Endothelial cell of umbilical vein (primary cell): ENCODE data around the gene RFLNA. TPM values are rescaled to one million over a fixed set of nuclear protein-coding genes. Genes with fewer than 3 reads are reported as not detected.

Experiments
- BruUV-seq: library from RNA; stranded (reverse); fragments of 400-500 nt; replicated peaks from 2 replicates; lab custom pipeline; 2021; lab: Mats Ljungman, UMichigan
- CTCF ChIA-PET: fragments of 300-600, 350-600 bp; sonication (Branson Sonifier 250); formaldehyde crosslinking; loops from one replicate; lab custom pipeline; 2021; ENCODE audit warnings: antibody characterized with exemption, inconsistent platforms; lab: Charles Lee
- POLR2A ChIA-PET: fragments of 300-600, 350-600 bp; sonication (Branson Sonifier 250); formaldehyde crosslinking; loops from one replicate; lab custom pipeline; 2021; ENCODE audit warnings: antibody characterized with exemption, inconsistent platforms; lab: Charles Lee
- DNase-seq: peaks from one replicate; pipeline ENCODE4 v3.0.0-alpha.2; 2011; ENCODE audit warnings: low read depth, low spot score
- FAIRE-seq: peaks from 2 replicates; lab custom pipeline; 2011; peaks lifted over from hg19 to GRCh38; lab: Jason Lieb, UNC
- H2AFZ ChIP-seq: 2 replicates; pipeline ENCODE4 v1.6.0; 2012; ENCODE audit warnings: low read depth, low read length, control low read depth, inconsistent platforms
- H3K27ac ChIP-seq: 2 replicates; pipeline ENCODE4 v1.5.1; 2011; ENCODE audit warnings: low read depth, mild to moderate bottlenecking, control low read depth, low read length, moderate library complexity; ENCODE audit not compliant: insufficient read depth
- H3K27me3 ChIP-seq, 2 experiments: 2 replicates each; pipeline versions ENCODE4 v1.6.0 to v1.6.1; 2011; ENCODE audit warnings: low read length in 2 of 2, mixed read lengths in 1 of 2; ENCODE audit not compliant: control insufficient read depth in 2 of 2, insufficient read depth in 2 of 2
- H3K36me3 ChIP-seq, 2 experiments: 2 replicates in 1 of 2; 3 replicates in 1 of 2; pipeline ENCODE4 v1.5.1; 2011; ENCODE audit warnings: low read length in 2 of 2, mild to moderate bottlenecking in 1 of 2, moderate library complexity in 1 of 2; ENCODE audit not compliant: control insufficient read depth in 2 of 2, insufficient read depth in 2 of 2; ENCODE audit errors: extremely low read depth in 1 of 2
- H3K4me1 ChIP-seq: 3 replicates; pipeline ENCODE4 v1.5.1; 2011; ENCODE audit warnings: mild to moderate bottlenecking, low read length; ENCODE audit not compliant: control insufficient read depth, insufficient read depth; ENCODE audit errors: extremely low read depth
- H3K4me2 ChIP-seq: 2 replicates; pipeline ENCODE4 v1.6.1; 2011; ENCODE audit warnings: low read length, control low read depth, mixed read lengths; ENCODE audit not compliant: insufficient read depth
- H3K4me3 ChIP-seq, 3 experiments: fragments of 200-600 bp in 1 of 3; sonication (generic), shearing (Covaris generic) in 1 of 3; replicated peaks in 1 of 3; 2 replicates each; pipeline ENCODE4 v1.5.1; 2011 to 2016; ENCODE audit warnings: control low read depth in 3 of 3, low read length in 3 of 3, mild to moderate bottlenecking in 2 of 3, inconsistent platforms in 1 of 3, low read depth in 1 of 3, moderate library complexity in 1 of 3; ENCODE audit not compliant: insufficient read depth in 1 of 3
- H3K79me2 ChIP-seq: 2 replicates; pipeline ENCODE4 v1.6.0; 2012; ENCODE audit warnings: low read length, inconsistent platforms; ENCODE audit not compliant: control insufficient read depth, insufficient read depth
- H3K9ac ChIP-seq: replicated peaks from 2 replicates; pipeline ENCODE3; 2011; ENCODE audit warnings: low read length, control low read depth; ENCODE audit not compliant: insufficient read depth; ENCODE audit errors: extremely low read depth
- H3K9me1 ChIP-seq: replicated peaks from 3 replicates; pipeline ENCODE4 v1.6.0; 2011; ENCODE audit warnings: mild to moderate bottlenecking, low read length; ENCODE audit not compliant: control insufficient read depth, insufficient read depth; ENCODE audit errors: extremely low read depth
- H3K9me3 ChIP-seq: replicated peaks from 2 replicates; pipeline ENCODE4 v1.5.1; 2012; ENCODE audit warnings: low read length, inconsistent platforms; ENCODE audit not compliant: control insufficient read depth, insufficient read depth
- H4K20me1 ChIP-seq: replicated peaks from 2 replicates; pipeline ENCODE3; 2011; ENCODE audit warnings: mild to moderate bottlenecking, low read length; ENCODE audit not compliant: control insufficient read depth, insufficient read depth; ENCODE audit errors: extremely low read depth
- EZH2 ChIP-seq: IDR thresholded peaks from 2 replicates; pipeline ENCODE4 v1.6.1; 2012; ENCODE audit warnings: borderline replicate concordance, low read depth, mild to moderate bottlenecking, moderate library complexity, low read length, inconsistent platforms; ENCODE audit not compliant: severe bottlenecking
- FOS ChIP-seq: IDR thresholded peaks from 2 replicates; pipeline ENCODE4 v1.6.1; 2011; ENCODE audit warnings: mild to moderate bottlenecking, low read length, moderate library complexity, borderline replicate concordance; ENCODE audit not compliant: insufficient read depth
- GATA2 ChIP-seq: IDR thresholded peaks from 2 replicates; pipeline ENCODE4 v1.7.0; 2011; ENCODE audit warnings: low read depth, mild to moderate bottlenecking, moderate library complexity, mixed read lengths, low read length; ENCODE audit not compliant: insufficient read length, insufficient read depth
- JUN ChIP-seq: IDR thresholded peaks from 2 replicates; pipeline ENCODE4 v1.6.1; 2011; ENCODE audit warnings: borderline replicate concordance, low read depth; ENCODE audit not compliant: insufficient read length, insufficient read depth
- MYC ChIP-seq: IDR thresholded peaks from one replicate; pipeline ENCODE4 v1.6.1; 2011; ENCODE audit warnings: mild to moderate bottlenecking, low read depth, low read length
- POLR2A ChIP-seq: IDR thresholded peaks from 2 replicates; pipeline ENCODE4 v1.6.1; 2012; ENCODE audit warnings: low read depth, mild to moderate bottlenecking, control low read depth, low read length
- POLR2AphosphoS5 ChIP-seq: IDR thresholded peaks from 2 replicates; pipeline ENCODE4 v1.6.1; 2012; ENCODE audit warnings: low read depth, mild to moderate bottlenecking, control low read depth, low read length, moderate library complexity; ENCODE audit not compliant: insufficient read depth
- dilution Hi-C: fragments of 300-500 bp; cut with MboI; formaldehyde crosslinking; loops from one replicate; pipeline ENCODE4 v1.15.0; 2019; ENCODE audit warnings: low sequenced_read_pairs; ENCODE audit not compliant: extremely low pct_ligation_motif_present
- intact Hi-C: fragments of 100-400 bp; cut with micrococcal nuclease; formaldehyde crosslinking; loops from one replicate; pipeline ENCODE4 v1.10.0; 2022
- polyA plus RNA-seq, 4 experiments: library from polyadenylated mRNA; depleted of rRNA in 3 of 4; stranded (reverse) in 3 of 4; unstranded in 1 of 4; fragments of >200 nt; gene quantifications; 2 replicates each; pipeline versions ENCODE4 v1.2.1 to v1.2.3, GENCODE V29; 2011 to 2012; ENCODE audit warnings: missing spikeins in 1 of 4
- total RNA-seq: library from RNA; stranded (reverse); gene quantifications from 2 replicates; pipeline ENCODE4 v1.2.3, GENCODE V29; 2021
- TF ChIP-seq, protein P1 (sequence below): IDR thresholded peaks from 2 replicates; pipeline ENCODE4 v1.6.1; 2011; ENCODE audit not compliant: insufficient read depth, insufficient read length
- TF ChIP-seq, protein P2 (sequence below), 2 donors: IDR thresholded peaks; 1 replicate in 1 of 2; 2 replicates in 1 of 2; pipeline ENCODE4 v1.5.1; 2011; ENCODE audit warnings: low read length in 2 of 2, mild to moderate bottlenecking in 2 of 2, moderate library complexity in 2 of 2, control low read depth in 1 of 2, inconsistent platforms in 1 of 2, low read depth in 1 of 2; ENCODE audit not compliant: insufficient read depth in 1 of 2; ENCODE audit errors: extremely low read depth in 1 of 2

The RFLNA gene
- total and polyA plus RNA-seq, 2 donors (not counting 3 experiments of a cell fraction or from before 2014, with no cell fraction given) = 19.7 to 24.5 TPM

DNA sequence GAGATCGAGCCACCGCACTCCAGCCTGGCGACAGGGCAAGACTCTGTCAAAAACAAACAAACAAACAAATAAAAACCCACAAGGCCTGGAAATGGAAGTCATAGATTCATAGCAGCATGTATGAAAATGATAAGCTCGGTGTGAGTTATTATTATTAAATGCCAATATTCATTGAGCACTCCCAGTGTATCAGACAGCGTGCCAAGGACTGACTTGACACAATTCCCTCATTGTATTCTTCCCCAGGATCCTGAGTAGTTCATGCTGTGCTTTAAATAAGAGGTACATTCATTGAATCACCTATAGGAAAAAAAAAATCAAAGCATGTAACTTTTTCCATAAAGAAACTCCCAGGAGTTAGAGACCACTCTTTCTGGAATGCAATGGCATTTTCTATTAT lies 12.6 kb upstream of the RFLNA start:
- H3K4me3 ChIP-seq = no peak overlapping the region
- BruUV-seq = no TSS peak
- H3K27me3 ChIP-seq = peaks cover 0 to 2% of the 10 kb centered on the region in 2 experiments
- TF ChIP-seq EZH2 (no peak), GATA2 (no peak), MYC (no peak), POLR2AphosphoS5 (no peak), JUN (no peak), FOS (no peak), POLR2A (no peak)
- TF ChIP-seq, protein P1, sequence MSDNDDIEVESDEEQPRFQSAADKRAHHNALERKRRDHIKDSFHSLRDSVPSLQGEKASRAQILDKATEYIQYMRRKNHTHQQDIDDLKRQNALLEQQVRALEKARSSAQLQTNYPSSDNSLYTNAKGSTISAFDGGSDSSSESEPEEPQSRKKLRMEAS = no peak
- TF ChIP-seq, protein P2, sequence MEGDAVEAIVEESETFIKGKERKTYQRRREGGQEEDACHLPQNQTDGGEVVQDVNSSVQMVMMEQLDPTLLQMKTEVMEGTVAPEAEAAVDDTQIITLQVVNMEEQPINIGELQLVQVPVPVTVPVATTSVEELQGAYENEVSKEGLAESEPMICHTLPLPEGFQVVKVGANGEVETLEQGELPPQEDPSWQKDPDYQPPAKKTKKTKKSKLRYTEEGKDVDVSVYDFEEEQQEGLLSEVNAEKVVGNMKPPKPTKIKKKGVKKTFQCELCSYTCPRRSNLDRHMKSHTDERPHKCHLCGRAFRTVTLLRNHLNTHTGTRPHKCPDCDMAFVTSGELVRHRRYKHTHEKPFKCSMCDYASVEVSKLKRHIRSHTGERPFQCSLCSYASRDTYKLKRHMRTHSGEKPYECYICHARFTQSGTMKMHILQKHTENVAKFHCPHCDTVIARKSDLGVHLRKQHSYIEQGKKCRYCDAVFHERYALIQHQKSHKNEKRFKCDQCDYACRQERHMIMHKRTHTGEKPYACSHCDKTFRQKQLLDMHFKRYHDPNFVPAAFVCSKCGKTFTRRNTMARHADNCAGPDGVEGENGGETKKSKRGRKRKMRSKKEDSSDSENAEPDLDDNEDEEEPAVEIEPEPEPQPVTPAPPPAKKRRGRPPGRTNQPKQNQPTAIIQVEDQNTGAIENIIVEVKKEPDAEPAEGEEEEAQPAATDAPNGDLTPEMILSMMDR (IDR thresholded peaks at IDR 0.05; ENCODE audit: extremely low read depth in 1 of 2, insufficient read depth in 1 of 2, low read depth in 1 of 2, low read length in 2 of 2) = no peak
- H3K4me1 ChIP-seq = peaks cover 10% of the 10 kb centered on the region
- no peaks in the 10 kb centered on the region for H3K9me3 ChIP-seq
- H3K9me1 ChIP-seq = no peaks in the 10 kb centered on the region
- dilution Hi-C loops = no loop called here
- no peak overlapping the region for H3K27ac ChIP-seq
- POLR2A ChIA-PET = no interaction called here
- no peak overlapping the region for H3K9ac ChIP-seq
- FAIRE-seq (no peak), DNase-seq (no peak)
- intact Hi-C loops = no loop called here
- no peak overlapping the region for H2AFZ ChIP-seq
- no peak overlapping the region for H3K4me2 ChIP-seq
- CTCF ChIA-PET = interaction anchor here (1.0 kb wide), 1 partner anchor 250 kb away, joined by 4 read pairs; no protein-coding TSS in a partner anchor
- no peaks in the 10 kb centered on the region for H4K20me1 ChIP-seq
- no peaks in the 10 kb centered on the region for H3K36me3 ChIP-seq
- H3K79me2 ChIP-seq = no peaks in the 10 kb centered on the region
